Measurements from ENCODE around the gene CMTM7. TPM values are rescaled to one million over a fixed set of nuclear protein-coding genes. Genes with fewer than 3 reads are reported as not detected.

CMTM7 gene
- total and polyA plus RNA-seq, 10 of the 15 experiments (the other 5 are each of a cell fraction or from before 2014, with no cell fraction given), result 3.7 to 36.4 (median 14.7) TPM

DNA sequence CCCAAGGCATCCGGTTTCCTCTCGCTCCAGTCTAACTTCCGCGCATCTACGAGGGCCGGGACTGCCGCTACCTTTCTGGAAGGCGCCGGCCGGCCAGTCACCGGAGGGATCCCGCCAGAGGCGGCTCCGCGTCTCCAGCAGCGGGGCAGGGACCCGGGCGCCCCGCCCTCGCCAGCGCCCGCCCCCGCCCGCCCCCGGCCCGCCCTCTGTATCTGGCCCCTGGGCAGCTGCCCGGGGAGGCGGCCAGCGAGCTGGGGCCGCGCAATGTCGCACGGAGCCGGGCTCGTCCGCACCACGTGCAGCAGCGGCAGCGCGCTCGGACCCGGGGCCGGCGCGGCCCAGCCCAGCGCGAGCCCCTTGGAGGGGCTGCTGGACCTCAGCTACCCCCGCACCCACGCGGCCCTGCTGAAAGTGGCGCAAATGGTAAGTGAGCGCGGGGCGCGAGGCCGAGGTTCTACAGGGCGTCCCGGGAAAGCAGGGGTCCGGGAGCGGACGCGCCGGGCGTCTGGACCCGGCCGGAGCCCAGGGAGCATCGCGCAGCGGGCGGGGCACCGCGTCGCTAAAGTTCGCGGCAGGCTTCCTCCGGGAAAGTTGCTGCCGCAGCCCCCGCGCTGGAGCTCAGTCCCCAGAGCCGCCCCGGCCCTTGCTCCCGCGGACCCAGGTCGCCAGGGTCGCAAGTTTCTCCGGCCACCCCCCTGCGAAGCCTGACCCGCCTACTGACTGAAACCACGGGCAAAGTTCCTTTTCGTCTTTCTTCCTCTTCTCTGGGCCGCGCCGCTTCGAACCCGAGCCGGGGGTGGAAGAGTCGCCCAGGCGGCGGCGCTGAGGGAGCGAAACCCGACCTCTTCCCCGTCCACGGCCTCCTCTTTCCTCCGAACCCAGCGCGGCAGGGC, at the start of gene CMTM7 (continued):
- TF ChIP-seq, protein P1, sequence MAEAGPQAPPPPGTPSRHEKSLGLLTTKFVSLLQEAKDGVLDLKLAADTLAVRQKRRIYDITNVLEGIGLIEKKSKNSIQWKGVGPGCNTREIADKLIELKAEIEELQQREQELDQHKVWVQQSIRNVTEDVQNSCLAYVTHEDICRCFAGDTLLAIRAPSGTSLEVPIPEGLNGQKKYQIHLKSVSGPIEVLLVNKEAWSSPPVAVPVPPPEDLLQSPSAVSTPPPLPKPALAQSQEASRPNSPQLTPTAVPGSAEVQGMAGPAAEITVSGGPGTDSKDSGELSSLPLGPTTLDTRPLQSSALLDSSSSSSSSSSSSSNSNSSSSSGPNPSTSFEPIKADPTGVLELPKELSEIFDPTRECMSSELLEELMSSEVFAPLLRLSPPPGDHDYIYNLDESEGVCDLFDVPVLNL (IDR thresholded peaks at IDR 0.05; ENCODE audit: low read depth, low read length), result no peak
- peak in 1 of 2 experiments; percentile 61; a peak in 2 of 4 replicates for TF ChIP-seq BHLHE40 (IDR thresholded peaks at IDR 0.05; ENCODE audit: borderline replicate concordance in 1 of 2, low read depth in 2 of 2, low read length in 1 of 2)
- 0 out of 2 replicates have a peak, but pooled peaks have one; percentile 39 for TF ChIP-seq SMARCA5 (IDR thresholded peaks at IDR 0.05)
- TF ChIP-seq SMAD1 (IDR thresholded peaks at IDR 0.05; ENCODE audit: low read depth, partially characterized antibody), result no peak
- no peak for TF ChIP-seq IRF4 (IDR thresholded peaks at IDR 0.05; ENCODE audit: low read depth, low read length)
- TF ChIP-seq, protein P2, sequence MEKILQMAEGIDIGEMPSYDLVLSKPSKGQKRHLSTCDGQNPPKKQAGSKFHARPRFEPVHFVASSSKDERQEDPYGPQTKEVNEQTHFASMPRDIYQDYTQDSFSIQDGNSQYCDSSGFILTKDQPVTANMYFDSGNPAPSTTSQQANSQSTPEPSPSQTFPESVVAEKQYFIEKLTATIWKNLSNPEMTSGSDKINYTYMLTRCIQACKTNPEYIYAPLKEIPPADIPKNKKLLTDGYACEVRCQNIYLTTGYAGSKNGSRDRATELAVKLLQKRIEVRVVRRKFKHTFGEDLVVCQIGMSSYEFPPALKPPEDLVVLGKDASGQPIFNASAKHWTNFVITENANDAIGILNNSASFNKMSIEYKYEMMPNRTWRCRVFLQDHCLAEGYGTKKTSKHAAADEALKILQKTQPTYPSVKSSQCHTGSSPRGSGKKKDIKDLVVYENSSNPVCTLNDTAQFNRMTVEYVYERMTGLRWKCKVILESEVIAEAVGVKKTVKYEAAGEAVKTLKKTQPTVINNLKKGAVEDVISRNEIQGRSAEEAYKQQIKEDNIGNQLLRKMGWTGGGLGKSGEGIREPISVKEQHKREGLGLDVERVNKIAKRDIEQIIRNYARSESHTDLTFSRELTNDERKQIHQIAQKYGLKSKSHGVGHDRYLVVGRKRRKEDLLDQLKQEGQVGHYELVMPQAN (conservative IDR thresholded peaks at IDR 0.05), result peak; percentile 74; the same call in 1 of the 2 replicates
- no peak for TF ChIP-seq HDAC2 (IDR thresholded peaks at IDR 0.05)
- TF ChIP-seq CREM (IDR thresholded peaks at IDR 0.05; ENCODE audit: low read depth), result 0 out of 2 replicates have a peak, but pooled peaks have one; percentile 30
